Esophagus muscularis mucosa (tissue), 3 donors: Measurements from ENCODE around the gene RAPGEF1.

Source experiments
- POLR2A ChIP-seq: fragments of 450-650 bp; IDR thresholded peaks from one replicate; pipeline ENCODE4 v1.6.1; 2017; ENCODE audit warnings: antibody characterized with exemption, moderate library complexity, mild to moderate bottlenecking, low read depth
- TF ChIP-seq, protein P1 (sequence below), 3 experiments: fragments of 200-600 bp in 2 of 3; fragments of 450-650 bp in 1 of 3; sonication (generic) in 2 of 3; IDR thresholded peaks; one replicate each; pipeline ENCODE4 v1.5.1; 2017 to 2019; ENCODE audit warnings: antibody characterized with exemption in 3 of 3, mild to moderate bottlenecking in 2 of 3, moderate library complexity in 1 of 3

DNA sequence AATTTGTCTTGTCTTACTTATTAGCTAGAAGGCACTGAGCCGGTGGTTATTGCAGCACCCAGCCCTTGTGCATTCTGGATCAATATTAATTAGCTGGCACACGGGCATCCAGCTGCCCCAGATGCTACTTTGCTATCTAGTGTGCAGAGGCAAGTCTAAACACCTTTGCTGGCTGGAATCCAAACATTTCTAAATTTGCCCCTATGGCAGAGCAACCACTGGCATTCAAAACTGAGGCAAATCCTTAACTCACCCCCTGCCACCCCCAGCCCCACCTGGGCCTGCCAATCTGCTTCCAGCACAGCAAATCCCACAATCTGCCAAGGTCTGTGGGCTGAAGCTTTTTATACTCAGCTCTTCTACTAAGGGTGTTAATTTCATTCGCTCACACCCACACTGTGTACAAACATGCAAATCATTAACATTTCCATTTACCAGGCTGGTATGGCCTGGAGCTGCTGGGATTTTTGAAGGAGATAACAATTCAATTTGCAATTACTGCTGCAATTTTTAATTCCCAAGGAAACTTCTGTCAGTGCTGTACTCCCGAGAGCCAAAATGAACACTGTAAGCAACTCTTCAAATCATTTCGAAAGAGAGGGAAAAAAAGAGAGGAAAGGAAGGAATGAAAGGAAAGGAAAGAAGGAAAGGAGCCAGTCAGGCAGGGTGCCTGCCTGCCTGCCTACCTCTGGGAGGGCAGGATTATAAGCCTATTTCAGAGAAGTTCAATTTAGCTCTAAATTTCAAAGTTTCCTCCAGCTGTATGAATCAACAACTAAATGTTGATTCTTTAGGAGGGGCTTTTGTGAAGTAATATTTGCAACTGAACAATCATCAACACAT, 35.5 kb downstream of the RAPGEF1 start:
- no peak for TF ChIP-seq POLR2A
- TF ChIP-seq, protein P1, sequence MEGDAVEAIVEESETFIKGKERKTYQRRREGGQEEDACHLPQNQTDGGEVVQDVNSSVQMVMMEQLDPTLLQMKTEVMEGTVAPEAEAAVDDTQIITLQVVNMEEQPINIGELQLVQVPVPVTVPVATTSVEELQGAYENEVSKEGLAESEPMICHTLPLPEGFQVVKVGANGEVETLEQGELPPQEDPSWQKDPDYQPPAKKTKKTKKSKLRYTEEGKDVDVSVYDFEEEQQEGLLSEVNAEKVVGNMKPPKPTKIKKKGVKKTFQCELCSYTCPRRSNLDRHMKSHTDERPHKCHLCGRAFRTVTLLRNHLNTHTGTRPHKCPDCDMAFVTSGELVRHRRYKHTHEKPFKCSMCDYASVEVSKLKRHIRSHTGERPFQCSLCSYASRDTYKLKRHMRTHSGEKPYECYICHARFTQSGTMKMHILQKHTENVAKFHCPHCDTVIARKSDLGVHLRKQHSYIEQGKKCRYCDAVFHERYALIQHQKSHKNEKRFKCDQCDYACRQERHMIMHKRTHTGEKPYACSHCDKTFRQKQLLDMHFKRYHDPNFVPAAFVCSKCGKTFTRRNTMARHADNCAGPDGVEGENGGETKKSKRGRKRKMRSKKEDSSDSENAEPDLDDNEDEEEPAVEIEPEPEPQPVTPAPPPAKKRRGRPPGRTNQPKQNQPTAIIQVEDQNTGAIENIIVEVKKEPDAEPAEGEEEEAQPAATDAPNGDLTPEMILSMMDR (IDR thresholded peaks at IDR 0.05), result no peak
